Adrenal gland (tissue), 5 donors: Measurements from ENCODE around the gene LSM2.

Experiments
- CTCF ChIP-seq, 6 experiments: fragments of 450-650 bp in 4 of 6; fragments of 200-600 bp in 2 of 6; sonication (generic) in 1 of 6; IDR thresholded peaks; 1 replicate in 5 of 6; 2 replicates in 1 of 6; pipeline versions ENCODE4 v1.5.1 to v1.8.0; 2016 to 2021; ENCODE audit warnings: antibody characterized with exemption in 6 of 6, mild to moderate bottlenecking in 2 of 6, moderate library complexity in 1 of 6
- POLR2A ChIP-seq, 2 donors: fragments of 450-650 bp; IDR thresholded peaks; one replicate each; pipeline ENCODE4 v1.6.1; 2017; ENCODE audit warnings: antibody characterized with exemption in 2 of 2, mild to moderate bottlenecking in 2 of 2, moderate library complexity in 1 of 2
- donor health status: DM: no; HTN: no; CAD: no.

- TF ChIP-seq CTCF (IDR thresholded peaks at IDR 0.05), result no peak
- no peak for TF ChIP-seq POLR2A (IDR thresholded peaks at IDR 0.05)
These were observed 7.0 kb downstream of the LSM2 start for GRCh38 chr6:31799781-31800180.
